Lower lobe of right lung (tissue), 2 donors: ENCODE results near the gene KCNJ1. TPM values are rescaled to one million over a fixed set of nuclear protein-coding genes. Genes with fewer than 3 reads are reported as not detected.
A peak's percentile ranks its signal among the peaks of the same experiment; 100 is the strongest.

Experiments
- ATAC-seq, 2 donors: fragments of 200-7000 bp; cut with Tn5 transposase; one replicate each; pipeline ENCODE4 v1.9.1; 2020 to 2022; ENCODE audit warnings: mild to moderate bottlenecking in 2 of 2, moderate library complexity in 2 of 2
- DNase-seq: peaks from one replicate; pipeline ENCODE4 v3.0.0-alpha.2; 2020
- H3K27ac ChIP-seq: fragments of 200-600 bp; one replicate; pipeline ENCODE4 v1.8.0; 2022
- H3K27me3 ChIP-seq: fragments of 200-600 bp; one replicate; pipeline ENCODE4 v1.8.0; 2022; ENCODE audit warnings: low read depth
- H3K36me3 ChIP-seq: fragments of 200-600 bp; one replicate; pipeline ENCODE4 v1.8.0; 2022; ENCODE audit warnings: mild to moderate bottlenecking
- H3K4me1 ChIP-seq: fragments of 200-600 bp; one replicate; pipeline ENCODE4 v1.8.0; 2022
- H3K4me3 ChIP-seq: fragments of 200-600 bp; one replicate; pipeline ENCODE4 v1.8.0; 2022; ENCODE audit warnings: mild to moderate bottlenecking
- H3K9me3 ChIP-seq: fragments of 200-600 bp; one replicate; pipeline ENCODE4 v1.8.0; 2022
- intact Hi-C: fragments of 100-400 bp; cut with DNase I; formaldehyde crosslinking; loops from one replicate; pipeline ENCODE4 v1.11.0; 2022
- total RNA-seq: library from RNA; stranded (reverse); fragmentation: NEBNext Ultra II Directional; extraction: Animal tissue kit (Norgen Biotek cat#: 25700); gene quantifications from one replicate; pipeline ENCODE4 v1.2.1, GENCODE V29; 2021
- TF ChIP-seq, protein P1 (sequence below): fragments of 200-600 bp; IDR thresholded peaks from one replicate; pipeline ENCODE4 v1.8.0; 2022; ENCODE audit warnings: antibody characterized with exemption, mild to moderate bottlenecking
- donor health status: DM: no; HTN: yes; CAD: no; lungs with severe emphysema.

The KCNJ1 gene
- total RNA-seq, 1 donor from 2014 or later = 0.18 TPM

- Histone ChIP-seq H3K27me3 (peaks cover 14% of the 10 kb centered on the region), H3K9me3 (no peaks in the 10 kb centered on the region), H3K36me3 (no peaks in the 10 kb centered on the region), H3K4me1 (peaks cover 62% of the 10 kb centered on the region), H3K4me3 (no peak overlapping the region), H3K27ac (peak overlapping the region; percentile 32)
- intact Hi-C loops = no loop called here
- ATAC-seq = peak; percentile 65 to 76
- TF ChIP-seq, protein P1, sequence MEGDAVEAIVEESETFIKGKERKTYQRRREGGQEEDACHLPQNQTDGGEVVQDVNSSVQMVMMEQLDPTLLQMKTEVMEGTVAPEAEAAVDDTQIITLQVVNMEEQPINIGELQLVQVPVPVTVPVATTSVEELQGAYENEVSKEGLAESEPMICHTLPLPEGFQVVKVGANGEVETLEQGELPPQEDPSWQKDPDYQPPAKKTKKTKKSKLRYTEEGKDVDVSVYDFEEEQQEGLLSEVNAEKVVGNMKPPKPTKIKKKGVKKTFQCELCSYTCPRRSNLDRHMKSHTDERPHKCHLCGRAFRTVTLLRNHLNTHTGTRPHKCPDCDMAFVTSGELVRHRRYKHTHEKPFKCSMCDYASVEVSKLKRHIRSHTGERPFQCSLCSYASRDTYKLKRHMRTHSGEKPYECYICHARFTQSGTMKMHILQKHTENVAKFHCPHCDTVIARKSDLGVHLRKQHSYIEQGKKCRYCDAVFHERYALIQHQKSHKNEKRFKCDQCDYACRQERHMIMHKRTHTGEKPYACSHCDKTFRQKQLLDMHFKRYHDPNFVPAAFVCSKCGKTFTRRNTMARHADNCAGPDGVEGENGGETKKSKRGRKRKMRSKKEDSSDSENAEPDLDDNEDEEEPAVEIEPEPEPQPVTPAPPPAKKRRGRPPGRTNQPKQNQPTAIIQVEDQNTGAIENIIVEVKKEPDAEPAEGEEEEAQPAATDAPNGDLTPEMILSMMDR = no peak
- peak; percentile 76 for DNase-seq
Observed at GRCh38 chr11:128894685-128895084, 27.6 kb upstream of the KCNJ1 start.

- Histone ChIP-seq H3K4me3 (no peak overlapping the region), H3K27me3 (peaks cover 16% of the 10 kb centered on the region), H3K4me1 (peaks cover 62% of the 10 kb centered on the region), H3K9me3 (no peaks in the 10 kb centered on the region), H3K36me3 (no peaks in the 10 kb centered on the region), H3K27ac (peak overlapping the region; percentile 32)
- TF ChIP-seq, protein P1 = no peak
- DNase-seq (no peak), ATAC-seq (peak in 1 of 2 donors; percentile 0)
- intact Hi-C loops = no loop called here
Observed at GRCh38 chr11:128894286-128894681, 27.2 kb upstream of the KCNJ1 start.

DNA sequence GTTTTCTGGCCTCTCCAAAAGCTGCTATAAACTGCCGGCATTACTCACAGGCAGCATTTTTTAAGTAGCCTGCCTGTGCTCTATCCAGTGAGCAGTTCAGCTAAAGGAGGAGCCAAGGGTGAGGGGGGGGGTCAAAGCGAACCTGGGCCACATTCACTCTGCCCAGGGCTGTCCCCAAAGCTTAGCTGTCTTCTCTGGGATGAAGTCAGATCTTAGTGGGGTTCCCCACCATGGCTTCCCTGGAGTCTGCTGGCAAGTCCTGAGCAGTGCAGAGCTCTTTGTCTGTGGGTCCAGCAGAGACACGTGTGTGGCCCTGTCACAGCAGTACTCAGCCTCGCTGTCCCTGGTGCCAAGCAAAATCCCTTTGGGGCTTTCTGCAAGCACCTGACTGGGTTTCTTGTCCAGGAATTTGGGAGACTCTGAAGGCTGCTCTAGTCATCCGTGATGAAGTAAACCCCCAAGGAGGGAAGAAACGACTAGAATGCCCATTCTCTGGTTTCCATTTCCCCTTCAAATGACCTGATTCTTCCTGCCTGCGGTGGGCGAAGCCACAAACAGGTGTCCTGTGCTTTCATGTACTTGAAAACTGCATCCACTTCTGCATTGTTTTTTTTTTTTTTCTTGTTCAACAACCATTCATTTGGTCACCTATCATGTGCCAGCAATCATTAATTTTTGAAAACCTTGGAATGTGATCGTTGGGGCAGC is 26.6 kb upstream of the KCNJ1 start:
- Histone ChIP-seq H3K27me3 (peaks cover 16% of the 10 kb centered on the region), H3K27ac (peak overlapping the region; percentile 32), H3K4me3 (no peak overlapping the region), H3K36me3 (no peaks in the 10 kb centered on the region), H3K4me1 (peaks cover 62% of the 10 kb centered on the region), H3K9me3 (no peaks in the 10 kb centered on the region)
- TF ChIP-seq, protein P1 = no peak
- intact Hi-C loops = no loop called here
- DNase-seq (no peak), ATAC-seq (peak in 1 of 2 donors; percentile 29)

DNA sequence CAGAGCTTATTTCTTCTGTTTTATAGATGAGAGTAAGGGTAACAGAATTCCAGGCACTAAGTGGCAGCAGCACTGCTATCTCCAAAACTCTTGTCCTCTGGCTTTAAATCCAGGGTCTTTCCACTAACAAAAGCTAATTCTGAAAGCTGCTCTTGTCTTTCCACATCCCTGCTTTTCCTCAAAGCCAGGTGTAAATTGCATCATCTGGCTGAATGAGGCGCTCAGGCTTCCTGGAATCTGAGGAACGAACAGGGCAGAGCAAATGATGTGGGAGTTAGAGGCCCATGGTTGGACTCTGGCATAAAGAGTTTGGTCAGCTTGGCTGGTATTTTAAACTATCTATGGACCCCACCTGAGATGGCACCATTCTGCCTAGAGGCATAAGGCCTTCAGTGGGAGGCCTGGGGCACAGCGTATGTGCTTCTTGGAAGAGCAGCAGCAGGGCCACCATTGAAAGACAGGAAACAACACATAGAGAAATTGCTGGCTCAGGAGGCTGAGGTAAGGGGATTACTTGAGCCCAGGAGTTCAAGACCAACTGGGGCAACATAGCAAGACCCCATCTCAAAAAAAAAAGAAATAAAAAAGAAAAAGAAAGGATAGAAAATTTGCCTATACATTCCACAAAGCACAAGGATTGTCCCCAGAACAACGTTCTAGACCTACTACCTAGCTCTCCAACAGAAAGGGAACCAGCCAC is 25.9 kb upstream of the KCNJ1 start:
- no peak for DNase-seq
- Histone ChIP-seq H3K27me3 (peaks cover 16% of the 10 kb centered on the region), H3K4me1 (peaks cover 56% of the 10 kb centered on the region), H3K36me3 (no peaks in the 10 kb centered on the region), H3K9me3 (no peaks in the 10 kb centered on the region), H3K27ac (peak overlapping the region; percentile 56), H3K4me3 (no peak overlapping the region)
- TF ChIP-seq, protein P1 = no peak
- ATAC-seq = no peak
- intact Hi-C loops = no loop called here

- ATAC-seq (peak; percentile 26 to 50), DNase-seq (no peak)
- intact Hi-C loops = no loop called here
- Histone ChIP-seq H3K36me3 (no peaks in the 10 kb centered on the region), H3K27ac (peak overlapping the region; percentile 67), H3K4me3 (peak overlapping the region; percentile 62), H3K4me1 (peaks cover 55% of the 10 kb centered on the region), H3K9me3 (no peaks in the 10 kb centered on the region), H3K27me3 (peaks cover 16% of the 10 kb centered on the region)
- TF ChIP-seq, protein P1 = no peak
Observed at GRCh38 chr11:128891913-128892398, 24.9 kb upstream of the KCNJ1 start.
